Prostate gland (tissue), 2 donors: ENCODE measurements around the gene GRK4.

Experiments
- CTCF ChIP-seq, 4 experiments: fragments of 200-600 bp in 2 of 4; fragments of 450-650 bp in 2 of 4; sonication (generic) in 2 of 4; IDR thresholded peaks; 1 replicate in 3 of 4; 2 replicates in 1 of 4; pipeline ENCODE4 v1.5.1; 2016 to 2019; ENCODE audit warnings: antibody characterized with exemption in 4 of 4, mild to moderate bottlenecking in 2 of 4, moderate library complexity in 2 of 4
- POLR2A ChIP-seq: fragments of 450-650 bp; IDR thresholded peaks from one replicate; pipeline ENCODE4 v1.6.1; 2016; ENCODE audit warnings: antibody characterized with exemption, mild to moderate bottlenecking
- POLR2AphosphoS5 ChIP-seq: sonication (generic); formaldehyde crosslinking; IDR thresholded peaks from one replicate; pipeline ENCODE4 v1.6.1; 2017; ENCODE audit warnings: antibody characterized with exemption

GRCh38 chr4:3087115-3087797, 123.9 kb downstream of the GRK4 start:
- TF ChIP-seq CTCF (IDR thresholded peaks at IDR 0.05): no peak
- TF ChIP-seq POLR2A: no peak
- TF ChIP-seq POLR2AphosphoS5: no peak
